Keratinocyte (primary cell): Measurements from ENCODE around the gene DCST2.

Source experiments
- CTCF ChIP-seq, 3 experiments: IDR thresholded peaks in 1 of 3; conservative IDR thresholded peaks in 1 of 3; optimal IDR thresholded peaks in 1 of 3; 2 replicates in 2 of 3; 3 replicates in 1 of 3; pipeline versions ENCODE3 to v1.5.1; 2011; ENCODE audit warnings: low read length in 3 of 3, mild to moderate bottlenecking in 3 of 3, moderate library complexity in 2 of 3, control low read depth in 1 of 3, inconsistent platforms in 1 of 3; ENCODE audit not compliant: insufficient read depth in 2 of 3; ENCODE audit errors: extremely low read depth in 1 of 3
- EZH2 ChIP-seq: IDR thresholded peaks from one replicate; pipeline ENCODE4 v1.6.1; 2012; ENCODE audit warnings: inconsistent platforms, mild to moderate bottlenecking, low read length, moderate library complexity

- TF ChIP-seq EZH2: no peak
- TF ChIP-seq CTCF (optimal IDR thresholded peaks at IDR 0.05 in 1 of 3, IDR thresholded peaks at IDR 0.05 in 1 of 3, conservative IDR thresholded peaks at IDR 0.05 in 1 of 3; ENCODE audit: extremely low read depth in 1 of 3, insufficient read depth in 2 of 3, low read length in 3 of 3): no peak
These were observed 36.1 kb upstream of the DCST2 start for GRCh38 chr1:155069551-155070157.
